Pancreas (tissue), 10 donors: ENCODE data around the gene KAT6B. TPM values are rescaled to one million over a fixed set of nuclear protein-coding genes. Genes with fewer than 3 reads are reported as not detected.

Experiments used
- ATAC-seq, 4 donors: fragments of 200-7000 bp; cut with Tn5 transposase; one replicate each; pipeline versions ENCODE4 v1.8.0 to v1.9.1; 2020; ENCODE audit warnings: mild to moderate bottlenecking in 4 of 4, moderate library complexity in 4 of 4
- DNase-seq, 6 donors: peaks; one replicate each; pipeline ENCODE4 v3.0.0-alpha.2; 2020
- FAIRE-seq: peaks from 2 replicates; lab custom pipeline; 2012; peaks lifted over from hg19 to GRCh38; lab: Jason Lieb, UNC
- H3K27ac ChIP-seq, 4 donors: fragments of 200-600 bp; sonication (generic); 1 replicate in 3 of 4; 2 replicates in 1 of 4; pipeline versions ENCODE4 v1.5.0 to v1.8.0; 2020
- H3K27me3 ChIP-seq, 4 donors: fragments of 200-600 bp; one replicate each; pipeline ENCODE4 v1.8.0; 2021
- H3K36me3 ChIP-seq, 3 donors: fragments of 200-600 bp; sonication (generic) in 1 of 3; one replicate each; pipeline versions ENCODE4 v1.5.0 to v1.8.0; 2020 to 2021
- H3K4me1 ChIP-seq, 3 donors: fragments of 200-600 bp; one replicate each; pipeline ENCODE4 v1.8.0; 2021
- H3K4me3 ChIP-seq, 4 donors: fragments of 200-600 bp; sonication (generic) in 2 of 4; one replicate each; pipeline versions ENCODE4 v1.5.0 to v1.8.0; 2020 to 2021
- H3K9me3 ChIP-seq, 4 donors: fragments of 200-600 bp; one replicate each; pipeline ENCODE4 v1.8.0; 2021
- CTCF ChIP-seq, 4 donors: fragments of 200-600 bp; sonication (generic) in 3 of 4; IDR thresholded peaks; one replicate each; pipeline versions ENCODE4 v1.5.0 to v1.8.0; 2021; ENCODE audit warnings: antibody characterized with exemption in 4 of 4
- WGBS, 2 donors: extraction: QIAGEN DNeasy Blood & Tissue Kit; methylation state at CpG; one replicate each; pipeline ENCODE4 v1.1.7; 2013; 5-methylcytosine and 5-hydroxymethylcytosine counted together
- intact Hi-C, 3 donors: fragments of 100-400 bp; cut with DNase I; formaldehyde crosslinking; loops; one replicate each; pipeline versions ENCODE4 v1.11.1 to v1.14.2; 2022
- polyA plus RNA-seq, 2 donors: library from polyadenylated mRNA; stranded (reverse); fragments of 200-250 nt; gene quantifications; one replicate each; pipeline ENCODE4 v1.2.3, GENCODE V29; 2013
- total RNA-seq, 6 donors: library from RNA; stranded (reverse); fragmentation: NEBNext Ultra II Directional in 4 of 6; extraction: Animal tissue kit (Norgen Biotek cat#: 25700) in 4 of 6; gene quantifications; one replicate each; pipeline versions ENCODE4 v1.2.1 to v1.2.4, GENCODE V29; 2021 to 2023
- donor health status: healthy with polysubstance abuse.
- donor health status: DM: no; HTN: no; CAD: no; lungs with moderate emphysema.
- donor health status: DM: no; HTN: no; CAD: no.
- donor health status: control.
- donor health status: control.
- donor health status: Bipolar disorder and iron deficiency.
- donor health status: DM: yes; HTN: yes; CAD: no.
- donor health status: DM: no; HTN: no; CAD: no.
- donor health status: DM: no; HTN: no; CAD: no.
- donor health status: DM: yes; HTN: yes; CAD: no.

KAT6B gene
- total and polyA plus RNA-seq, 8 donors = 7.6 to 28.6 (median 18.1) TPM

DNA sequence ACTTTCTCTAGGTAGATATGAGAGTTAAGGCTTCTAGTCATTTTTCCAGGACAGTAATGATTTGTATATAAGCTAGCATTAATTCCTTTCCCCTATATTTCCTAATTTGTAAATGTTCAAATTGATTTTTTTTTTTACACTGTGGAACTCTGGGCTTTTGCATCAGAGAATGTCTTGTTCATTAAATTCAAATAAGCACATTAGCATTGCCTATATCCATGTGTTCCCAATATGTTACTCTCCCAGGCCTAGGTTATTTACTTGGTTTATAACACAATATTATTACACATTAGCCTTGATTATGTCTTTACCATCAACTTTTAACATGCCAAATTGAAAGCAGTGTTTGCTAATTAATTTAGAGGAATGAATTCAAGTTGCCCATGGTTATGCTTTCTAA lies 201.6 kb downstream of the KAT6B start:
- Histone ChIP-seq H3K27me3 (no peaks in the 10 kb centered on the region), H3K36me3 (peaks cover 0 to 36% (median 13%) of the 10 kb centered on the region in 3 donors), H3K4me1 (peaks cover 0 to 6% (median 0%) of the 10 kb centered on the region in 3 donors), H3K4me3 (no peak overlapping the region), H3K27ac (no peak overlapping the region), H3K9me3 (no peaks in the 10 kb centered on the region)
- ATAC-seq (no peak), FAIRE-seq (no peak), DNase-seq (no peak)
- intact Hi-C loops = no loop called here
- TF ChIP-seq CTCF (IDR thresholded peaks at IDR 0.05) = no peak

DNA sequence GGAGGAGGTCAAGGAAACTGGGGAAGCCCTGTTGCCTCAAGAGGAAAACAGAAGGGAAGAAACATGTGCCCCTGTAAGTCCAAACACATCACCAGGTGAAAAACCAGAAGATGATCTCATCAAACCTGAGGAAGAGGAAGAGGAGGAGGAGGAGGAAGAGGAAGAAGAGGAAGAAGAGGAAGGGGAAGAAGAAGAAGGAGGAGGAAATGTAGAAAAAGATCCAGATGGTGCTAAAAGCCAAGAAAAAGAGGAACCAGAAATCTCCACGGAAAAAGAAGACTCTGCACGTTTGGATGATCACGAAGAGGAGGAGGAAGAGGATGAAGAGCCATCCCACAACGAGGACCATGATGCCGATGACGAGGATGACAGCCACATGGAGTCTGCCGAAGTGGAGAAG lies 202.3 kb downstream of the KAT6B start:
- Histone ChIP-seq H3K9me3 (no peaks in the 10 kb centered on the region), H3K27ac (no peak overlapping the region), H3K4me3 (no peak overlapping the region), H3K27me3 (no peaks in the 10 kb centered on the region), H3K36me3 (peaks cover 0 to 36% (median 13%) of the 10 kb centered on the region in 3 donors), H3K4me1 (peaks cover 0 to 5% (median 0%) of the 10 kb centered on the region in 3 donors)
- DNase-seq (no peak), FAIRE-seq (no peak), ATAC-seq (no peak)
- 86 to 87% methylated on average over 7 of the region's 7 CpGs for WGBS, 2 donors
- intact Hi-C loops = no loop called here
- no peak for TF ChIP-seq CTCF (IDR thresholded peaks at IDR 0.05)

GRCh38 chr10:75029420-75029819 lies 203.0 kb downstream of the KAT6B start:
- Histone ChIP-seq H3K4me1 (peaks cover 0 to 5% (median 0%) of the 10 kb centered on the region in 3 donors), H3K9me3 (no peaks in the 10 kb centered on the region), H3K27me3 (no peaks in the 10 kb centered on the region), H3K36me3 (peaks cover 0 to 36% (median 13%) of the 10 kb centered on the region in 3 donors), H3K4me3 (no peak overlapping the region), H3K27ac (no peak overlapping the region)
- whole genome bisulfite sequencing, 2 donors = 91 to 94% methylated on average over 15 of the region's 15 CpGs
- TF ChIP-seq CTCF (IDR thresholded peaks at IDR 0.05) = no peak
- DNase-seq (no peak), ATAC-seq (no peak), FAIRE-seq (no peak)
- intact Hi-C loops = no loop called here

- Histone ChIP-seq H3K27me3 (no peaks in the 10 kb centered on the region), H3K4me3 (no peak overlapping the region), H3K36me3 (peaks cover 0 to 36% (median 13%) of the 10 kb centered on the region in 3 donors), H3K9me3 (no peaks in the 10 kb centered on the region), H3K4me1 (peaks cover 0 to 5% (median 0%) of the 10 kb centered on the region in 3 donors), H3K27ac (no peak overlapping the region)
- TF ChIP-seq CTCF (IDR thresholded peaks at IDR 0.05) = no peak
- peak in 2 of 4 donors; percentile 34 to 49 for ATAC-seq
- no peak for DNase-seq
- no peak for FAIRE-seq
- WGBS, 2 donors = 79 to 88% methylated on average over 13 of the region's 13 CpGs
- intact Hi-C loops = loop anchor here in 1 of 3 donors (10.0 kb wide), 1 partner anchor 765 kb away; no protein-coding TSS in a partner anchor
These were observed 203.5 kb downstream of the KAT6B start for GRCh38 chr10:75029857-75030256.

GRCh38 chr10:75030371-75030770 lies 204.0 kb downstream of the KAT6B start:
- Histone ChIP-seq H3K4me1 (peaks cover 0 to under 1% (median 0%) of the 10 kb centered on the region in 3 donors), H3K27me3 (no peaks in the 10 kb centered on the region), H3K27ac (no peak overlapping the region), H3K9me3 (no peaks in the 10 kb centered on the region), H3K4me3 (no peak overlapping the region), H3K36me3 (peaks cover 0 to 33% (median 13%) of the 10 kb centered on the region in 3 donors)
- FAIRE-seq = no peak
- intact Hi-C loops = loop anchor here in 1 of 3 donors (10.0 kb wide), 1 partner anchor 766 kb away; no protein-coding TSS in a partner anchor
- no peak for DNase-seq
- no peak for ATAC-seq
- WGBS, 2 donors = 96% methylated on average over 10 of the region's 10 CpGs
- no peak for TF ChIP-seq CTCF (IDR thresholded peaks at IDR 0.05)
